ENCODE measurements around the gene CELF5.
"Not testable (repeated sequence)": the region's sequence is repeated elsewhere in the genome, so short reads cannot be mapped to it uniquely, and the experiment has no call there.

CELF5 gene

DNA sequence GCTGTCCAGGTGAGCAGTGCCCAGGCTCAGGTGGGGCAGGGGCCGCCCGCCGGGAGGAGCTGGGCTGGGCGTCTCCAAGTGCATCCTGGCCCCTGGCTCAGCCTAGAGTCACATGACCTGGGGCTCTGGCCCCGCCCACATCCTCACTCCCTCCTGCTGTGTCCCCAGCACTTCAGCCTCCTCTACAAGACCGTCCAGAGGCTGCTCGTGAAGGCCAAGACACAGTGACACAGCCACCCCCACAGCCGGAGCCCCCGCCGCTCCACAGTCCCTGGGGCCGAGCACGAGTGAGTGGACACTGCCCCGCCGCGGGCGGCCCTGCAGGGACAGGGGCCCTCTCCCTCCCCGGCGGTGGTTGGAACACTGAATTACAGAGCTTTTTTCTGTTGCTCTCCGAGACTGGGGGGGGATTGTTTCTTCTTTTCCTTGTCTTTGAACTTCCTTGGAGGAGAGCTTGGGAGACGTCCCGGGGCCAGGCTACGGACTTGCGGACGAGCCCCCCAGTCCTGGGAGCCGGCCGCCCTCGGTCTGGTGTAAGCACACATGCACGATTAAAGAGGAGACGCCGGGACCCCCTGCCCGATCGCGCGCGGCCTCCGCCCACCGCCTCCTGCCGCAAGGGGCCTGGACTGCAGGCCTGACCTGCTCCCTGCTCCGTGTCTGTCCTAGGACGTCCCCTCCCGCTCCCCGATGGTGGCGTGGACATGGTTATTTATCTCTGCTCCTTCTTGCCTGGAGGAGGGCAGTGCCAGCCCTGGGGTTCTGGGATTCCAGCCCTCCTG lies 16.8 kb upstream of the CELF5 start:
- no peak for DNase-seq (ENCODE audit: low read depth, low spot score)

DNA sequence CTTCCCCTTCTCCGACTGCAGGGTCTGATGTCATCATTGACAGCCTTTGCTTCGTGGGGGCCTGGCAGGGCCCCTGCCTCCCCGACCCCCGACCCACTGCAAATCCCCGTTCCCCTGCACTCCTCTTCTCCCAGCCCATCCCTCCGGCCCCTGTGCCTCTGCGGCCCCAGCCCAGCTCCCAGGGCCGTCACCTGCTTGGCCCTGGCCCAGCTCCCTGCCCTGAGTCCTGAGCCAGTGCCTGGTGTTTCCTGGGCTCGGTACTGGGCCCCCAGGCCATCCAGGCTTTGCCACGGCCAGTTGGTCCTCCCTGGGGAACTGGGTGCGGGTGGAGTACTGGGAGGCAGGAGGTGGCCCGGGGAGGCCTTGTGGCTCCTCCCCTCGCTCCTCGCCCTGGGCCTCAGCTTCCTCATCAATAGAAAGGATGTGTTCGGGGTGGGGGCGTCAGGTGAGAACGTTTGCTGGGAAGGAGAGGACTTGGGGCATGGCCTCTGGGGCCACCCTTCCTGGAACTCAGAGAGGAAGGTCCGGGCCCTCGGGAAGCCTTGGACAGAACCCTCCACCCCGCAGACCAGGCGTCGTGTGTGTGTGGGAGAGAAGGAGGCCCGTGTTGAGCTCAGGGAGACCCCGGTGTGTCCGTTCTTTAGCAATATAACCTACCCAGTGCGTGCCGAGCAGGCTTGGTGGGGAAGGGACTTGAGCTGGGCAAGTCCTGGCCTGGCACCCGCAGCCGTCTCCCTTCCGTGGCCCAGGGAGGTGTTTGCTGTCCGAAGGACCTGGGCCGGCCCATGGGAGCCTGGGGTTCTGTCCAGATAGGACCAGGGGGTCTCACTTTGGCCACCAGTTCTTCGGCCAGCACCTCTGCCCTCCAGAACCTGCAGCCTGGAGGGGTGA lies 15.9 kb upstream of the CELF5 start:
- DNase-seq (ENCODE audit: low read depth, low spot score): no peak

GRCh38 chr19:3210347-3211017 lies 14.0 kb upstream of the CELF5 start:
- DNase-seq (ENCODE audit: low read depth, low spot score): no peak

- DNase-seq (ENCODE audit: low read depth, low spot score): no peak
These were observed 13.3 kb upstream of the CELF5 start for GRCh38 chr19:3211191-3211590.

DNA sequence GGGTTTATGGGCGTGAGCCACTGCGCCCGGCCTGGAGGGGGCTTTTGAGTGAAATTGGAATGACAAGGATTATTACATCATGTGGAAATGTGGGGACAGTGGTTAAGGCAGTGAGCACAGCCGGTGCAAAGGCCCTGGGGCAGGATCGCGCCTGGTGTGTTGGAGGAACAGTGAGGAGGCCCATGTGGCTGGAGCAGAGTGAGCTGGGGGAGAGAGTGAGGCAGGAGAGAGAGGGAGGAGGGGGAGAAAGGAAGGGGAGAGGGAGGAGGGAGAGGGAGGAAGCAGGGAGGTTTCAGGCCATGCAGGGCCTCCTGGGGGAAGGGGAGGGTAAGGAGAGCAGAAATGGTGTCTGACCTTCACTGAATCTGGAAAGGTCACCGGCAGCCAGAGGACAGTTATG lies 11.3 kb upstream of the CELF5 start:
- no peak for DNase-seq (ENCODE audit: low read depth, low spot score)

DNA sequence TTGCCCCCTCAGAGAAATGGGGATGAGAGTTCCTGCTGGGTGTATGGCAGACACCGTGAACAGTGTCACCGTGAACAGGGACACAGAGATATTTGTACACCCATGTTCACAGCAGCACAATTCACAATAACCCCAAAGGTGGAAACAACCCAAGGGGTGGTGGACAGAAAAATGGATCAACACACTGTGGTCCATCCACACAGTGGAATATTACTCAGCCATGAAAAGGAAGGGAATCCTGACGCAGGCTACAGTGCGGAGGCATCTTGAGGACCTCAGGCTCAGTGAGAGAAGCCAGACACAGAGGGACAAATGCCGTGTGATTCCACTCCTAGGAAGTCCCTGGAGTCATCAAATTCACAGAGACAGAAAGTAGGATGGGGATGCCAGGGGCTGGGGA lies 7.6 kb upstream of the CELF5 start:
- DNase-seq (ENCODE audit: low read depth, low spot score): no peak

GRCh38 chr19:3220576-3220975 lies 3.9 kb upstream of the CELF5 start:
- no peak for DNase-seq (ENCODE audit: low read depth, low spot score)

GRCh38 chr19:3221576-3221975 lies 2.9 kb upstream of the CELF5 start:
- DNase-seq (ENCODE audit: low read depth, low spot score): not testable (repeated sequence)

- no peak for DNase-seq (ENCODE audit: low read depth, low spot score)
These were observed 1.8 kb upstream of the CELF5 start for GRCh38 chr19:3222709-3223108.

- no peak for DNase-seq (ENCODE audit: low read depth, low spot score)
These were observed 666 bp downstream of the CELF5 start for GRCh38 chr19:3225169-3225485.

GRCh38 chr19:3225677-3226093 lies 1.2 kb downstream of the CELF5 start:
- DNase-seq (ENCODE audit: low read depth, low spot score): no peak

DNA sequence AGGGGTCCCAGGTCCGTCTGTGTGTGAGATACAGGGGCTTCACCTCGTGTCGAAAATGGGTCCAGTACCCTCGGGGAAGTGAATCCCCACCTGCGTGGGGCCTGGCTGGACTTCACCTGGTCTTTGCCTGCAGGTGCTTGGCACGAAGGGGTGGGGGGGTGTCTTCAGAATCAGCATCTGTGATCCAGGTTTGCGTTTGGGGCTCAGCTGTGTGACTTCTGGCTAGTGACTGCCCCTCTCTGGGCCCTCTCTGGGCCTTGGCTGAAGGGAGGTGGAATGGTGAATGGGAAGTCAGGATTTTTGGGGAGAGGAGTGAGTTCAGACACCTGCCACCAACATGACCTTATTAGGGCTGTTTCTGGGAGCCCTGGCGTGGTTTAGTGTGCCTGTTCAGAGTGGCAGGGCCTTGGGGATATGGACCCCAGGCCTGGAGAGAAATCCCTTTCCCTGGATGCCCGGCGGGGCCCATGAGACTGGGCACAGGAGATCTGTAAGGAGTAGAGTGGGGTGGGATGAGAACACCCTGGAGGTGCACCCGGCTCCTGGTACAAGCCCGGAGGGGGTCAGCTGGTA lies 2.7 kb downstream of the CELF5 start:
- no peak for DNase-seq (ENCODE audit: low read depth, low spot score)

- no peak for DNase-seq (ENCODE audit: low read depth, low spot score)
These were observed 4.9 kb downstream of the CELF5 start for GRCh38 chr19:3229346-3229743.

DNA sequence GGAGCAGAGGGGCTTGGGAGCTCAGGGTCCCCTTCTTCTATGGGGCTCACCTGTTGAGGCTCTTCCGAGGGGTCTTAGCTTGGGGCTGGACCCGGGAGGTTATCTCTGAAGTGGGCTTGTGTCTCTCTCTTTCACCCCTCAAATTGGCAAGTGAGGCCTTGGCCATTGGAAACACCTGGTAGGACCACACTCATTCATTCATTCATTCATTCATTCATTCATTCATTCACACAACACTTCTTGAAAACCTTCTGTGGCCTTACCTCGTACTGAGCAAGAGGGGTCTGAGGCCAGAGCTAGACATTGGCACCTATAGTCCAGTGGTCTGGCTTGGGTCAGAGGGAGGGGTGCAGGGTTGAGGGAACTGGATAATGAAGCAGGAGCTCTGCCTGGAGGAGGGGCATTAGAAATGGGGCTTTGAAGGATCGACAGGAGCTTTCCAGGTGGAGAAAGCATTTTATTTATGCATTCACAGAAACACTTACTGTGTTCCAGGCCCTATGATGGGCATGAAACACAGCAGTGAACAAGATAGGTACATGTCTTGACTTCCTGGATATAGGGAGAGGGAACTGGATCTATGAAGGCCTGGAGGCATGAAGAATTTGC lies 5.5 kb downstream of the CELF5 start:
- DNase-seq (ENCODE audit: low read depth, low spot score): no peak

DNA sequence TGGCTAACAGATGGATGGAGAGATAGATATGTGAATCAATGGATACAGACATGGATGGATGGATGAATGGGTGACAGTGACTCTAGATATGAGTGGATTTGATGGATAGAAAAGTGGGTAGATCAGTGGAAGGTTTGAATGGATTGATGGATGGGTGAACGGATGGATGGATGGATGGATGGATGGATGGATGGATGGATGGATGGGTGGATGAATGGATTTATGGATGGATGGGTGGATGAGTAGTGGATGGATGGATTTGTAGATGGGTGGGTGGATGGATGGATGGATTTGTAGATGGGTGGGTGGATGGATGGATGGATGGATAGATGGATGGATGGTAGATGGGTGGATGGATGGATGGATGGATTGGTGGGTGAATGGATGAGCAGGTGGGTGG lies 6.8 kb downstream of the CELF5 start:
- no peak for DNase-seq (ENCODE audit: low read depth, low spot score)

DNA sequence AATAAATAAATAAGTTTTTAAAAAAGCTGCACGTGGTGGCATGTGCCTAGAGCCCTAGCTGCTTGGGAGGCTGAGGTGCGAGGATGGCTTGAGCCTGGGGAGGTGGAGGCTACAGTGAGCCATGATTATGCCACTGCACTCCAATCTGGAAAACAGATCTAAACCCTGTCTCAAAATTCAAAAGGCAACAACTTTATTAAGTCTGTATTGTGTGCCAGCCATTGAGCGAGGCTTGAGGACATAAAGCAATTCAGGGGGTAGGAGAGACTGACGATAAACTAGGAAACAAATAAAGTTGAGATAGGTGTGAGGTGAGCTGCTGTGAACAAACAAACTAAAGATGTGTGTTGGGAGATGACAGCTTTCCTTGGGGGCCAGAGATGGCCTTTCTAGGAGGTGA lies 8.7 kb downstream of the CELF5 start:
- no peak for DNase-seq (ENCODE audit: low read depth, low spot score)

DNA sequence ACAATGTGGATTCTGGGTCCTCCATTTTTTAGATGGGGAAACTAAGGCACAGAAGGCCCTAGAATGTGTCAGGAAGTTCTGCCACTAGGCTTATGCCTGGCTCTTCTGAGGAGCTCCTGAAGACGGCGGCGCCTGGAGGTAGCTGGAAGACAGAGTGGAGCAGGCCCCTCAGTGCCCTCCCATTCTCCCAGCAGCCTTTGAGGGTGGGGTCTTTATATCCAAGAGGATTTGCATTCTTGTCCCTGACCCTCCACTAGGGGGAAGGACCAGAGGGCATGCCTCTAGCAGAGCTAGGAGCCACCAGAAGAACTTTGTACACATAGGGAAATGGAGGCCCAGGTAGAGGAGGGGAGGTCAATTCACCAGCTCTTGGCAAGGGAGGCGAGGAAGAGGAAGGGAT lies 9.4 kb downstream of the CELF5 start:
- no peak for DNase-seq (ENCODE audit: low read depth, low spot score)

- DNase-seq (ENCODE audit: low read depth, low spot score): no peak
These were observed 10.3 kb downstream of the CELF5 start for GRCh38 chr19:3234800-3235199.

GRCh38 chr19:3235604-3236003 lies 11.1 kb downstream of the CELF5 start:
- DNase-seq (ENCODE audit: low read depth, low spot score): not testable (repeated sequence)

DNA sequence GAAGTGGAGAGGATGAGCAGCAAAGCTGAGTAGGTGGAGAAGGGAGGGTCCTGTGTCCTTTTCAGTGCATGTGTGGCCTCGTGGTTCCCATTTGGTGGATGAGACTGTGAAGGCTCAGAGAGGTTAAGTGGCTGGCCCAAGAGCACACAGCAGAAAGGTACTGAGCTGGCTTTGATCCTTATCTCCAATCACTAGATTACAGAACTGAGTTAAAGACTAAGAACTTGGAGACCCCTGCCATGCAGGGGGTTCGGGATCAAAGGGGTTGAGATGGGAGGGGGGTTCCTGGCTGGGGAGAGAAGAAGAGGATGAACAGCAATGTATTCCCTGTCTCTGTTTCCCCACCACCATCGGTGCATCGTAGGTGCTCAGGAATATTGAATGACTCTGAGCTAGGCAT lies 11.8 kb downstream of the CELF5 start:
- no peak for DNase-seq (ENCODE audit: low read depth, low spot score)

GRCh38 chr19:3238066-3238561 lies 13.7 kb downstream of the CELF5 start:
- no peak for DNase-seq (ENCODE audit: low read depth, low spot score)

DNA sequence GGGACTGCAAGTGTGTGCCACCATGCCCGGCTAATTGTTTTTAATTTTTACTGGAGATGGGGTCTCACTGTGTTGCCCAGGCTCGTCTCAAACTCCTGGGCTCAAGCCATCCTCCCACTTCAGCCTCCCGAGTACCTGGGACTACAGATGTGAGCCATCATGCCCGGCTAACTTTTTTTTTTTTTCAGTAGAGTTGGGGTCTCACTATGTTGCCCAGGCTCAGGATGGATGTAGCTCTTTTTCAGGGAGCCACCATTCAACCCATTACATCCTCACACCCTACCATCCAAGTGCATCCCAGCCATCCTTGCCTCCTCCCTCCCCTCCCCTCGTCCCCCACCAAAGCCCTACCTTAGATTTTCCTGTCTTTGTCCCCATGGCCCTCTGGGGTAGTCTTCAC lies 14.9 kb downstream of the CELF5 start:
- DNase-seq (ENCODE audit: low read depth, low spot score): no peak

Data from brain pericyte (primary cell).